SU-DHL-6 (cell line): ENCODE results near the gene MPPED2.

Source experiments
- H2AFZ ChIP-seq: fragments of 200-600 bp; sonication (generic); 2 replicates; pipeline ENCODE4 v1.6.1; 2014; ENCODE audit warnings: low read depth, mild to moderate bottlenecking, moderate library complexity, mixed read lengths, antibody characterized with exemption, low read length; ENCODE audit not compliant: severe bottlenecking
- H3F3A ChIP-seq: fragments of 200-600 bp; shearing (Covaris generic); 2 replicates; pipeline ENCODE4 v1.6.0; 2016; ENCODE audit warnings: antibody characterized with exemption, mild to moderate bottlenecking; ENCODE audit not compliant: insufficient read depth
- H3K27ac ChIP-seq: fragments of 200-600 bp; sonication (generic); 2 replicates; pipeline ENCODE4 v1.5.1; 2016; ENCODE audit warnings: low read depth, mild to moderate bottlenecking, low read length, moderate library complexity, mixed read lengths
- H3K27me3 ChIP-seq: fragments of 200-600 bp; sonication (generic), shearing (Covaris generic); 2 replicates; pipeline ENCODE4 v1.6.0; 2014; ENCODE audit warnings: mild to moderate bottlenecking, low read length
- H3K36me3 ChIP-seq: fragments of 200-600 bp; sonication (generic); 2 replicates; pipeline ENCODE4 v1.6.1; 2014; ENCODE audit warnings: mild to moderate bottlenecking, low read length, mixed read lengths
- H3K4me2 ChIP-seq: fragments of 300-600, 200-600 bp; shearing (Covaris generic), sonication (generic); 2 replicates; pipeline ENCODE4 v1.6.0; 2014; ENCODE audit warnings: low read length, low read depth, mild to moderate bottlenecking; ENCODE audit not compliant: poor library complexity, severe bottlenecking
- H3K4me3 ChIP-seq: fragments of 200-600 bp; sonication (generic); 2 replicates; pipeline ENCODE4 v1.5.1; 2014; ENCODE audit warnings: antibody characterized with exemption, low read length, mild to moderate bottlenecking, mixed read lengths; ENCODE audit not compliant: insufficient read depth, poor library complexity, severe bottlenecking
- H3K79me2 ChIP-seq: fragments of 200-600 bp; sonication (generic); 2 replicates; pipeline ENCODE4 v1.6.1; 2014; ENCODE audit warnings: mild to moderate bottlenecking, low read length, moderate library complexity; ENCODE audit not compliant: insufficient read depth
- H3K9ac ChIP-seq: fragments of 200-600 bp; sonication (generic); 2 replicates; pipeline ENCODE4 v1.7.0; 2014; ENCODE audit warnings: mild to moderate bottlenecking, low read length
- H3K9me2 ChIP-seq: fragments of 200-600 bp; sonication (generic); replicated peaks from 2 replicates; pipeline ENCODE4 v1.6.1; 2014; ENCODE audit warnings: low read length; ENCODE audit not compliant: insufficient read depth
- H3K9me3 ChIP-seq: fragments of 200-600 bp; sonication (generic); 2 replicates; pipeline ENCODE4 v1.6.1; 2014; ENCODE audit warnings: low read length, mixed read lengths; ENCODE audit not compliant: insufficient read depth
- H4K20me1 ChIP-seq: fragments of 200-600 bp; sonication (generic); 2 replicates; pipeline ENCODE4 v1.6.1; 2014; ENCODE audit warnings: low read depth, mild to moderate bottlenecking, antibody characterized with exemption, low read length, moderate library complexity, mixed read lengths
- CTCF ChIP-seq: fragments of 200-600 bp; sonication (generic); IDR thresholded peaks from one replicate; pipeline ENCODE4 v1.5.1; 2017; ENCODE audit warnings: antibody characterized with exemption, mild to moderate bottlenecking, low read length, moderate library complexity; ENCODE audit not compliant: insufficient read depth, poor library complexity, severe bottlenecking
- EZH2phosphoT487 ChIP-seq: fragments of 200-600 bp; sonication (generic), shearing (Covaris generic); conservative IDR thresholded peaks from 2 replicates; pipeline ENCODE4 v1.6.1; 2018; ENCODE audit warnings: mild to moderate bottlenecking, antibody characterized with exemption, low read length, moderate library complexity, mixed read lengths

MPPED2 gene

GRCh38 chr11:30457087-30457486 lies 129.1 kb downstream of the MPPED2 start:
- no peak overlapping the region for H3K4me3 ChIP-seq
- H3K36me3 ChIP-seq: no peaks in the 10 kb centered on the region
- H3K27me3 ChIP-seq: no peaks in the 10 kb centered on the region
- H3K9me2 ChIP-seq: no peaks in the 10 kb centered on the region
- H3K27ac ChIP-seq: no peak overlapping the region
- no peaks in the 10 kb centered on the region for H3K79me2 ChIP-seq
- H3K4me2 ChIP-seq: no peak overlapping the region
- H3F3A ChIP-seq: no peaks in the 10 kb centered on the region
- H2AFZ ChIP-seq: no peak overlapping the region
- H4K20me1 ChIP-seq: no peaks in the 10 kb centered on the region
- H3K9ac ChIP-seq: no peak overlapping the region
- TF ChIP-seq EZH2phosphoT487: no peak
- no peak for TF ChIP-seq CTCF
- 0 out of 2 replicates have a peak, but pooled peaks cover 3% of the 10 kb centered on the region for H3K9me3 ChIP-seq

GRCh38 chr11:30455025-30455424 lies 131.1 kb downstream of the MPPED2 start:
- Histone ChIP-seq H3K9me2 (no peaks in the 10 kb centered on the region), H3K36me3 (no peaks in the 10 kb centered on the region), H3K79me2 (no peaks in the 10 kb centered on the region), H2AFZ (no peak overlapping the region), H4K20me1 (no peaks in the 10 kb centered on the region), H3K4me2 (no peak overlapping the region), H3K9ac (no peak overlapping the region), H3F3A (no peaks in the 10 kb centered on the region), H3K27ac (no peak overlapping the region), H3K27me3 (no peaks in the 10 kb centered on the region), H3K4me3 (no peak overlapping the region), H3K9me3 (0 out of 2 replicates have a peak, but pooled peaks cover 3% of the 10 kb centered on the region)
- TF ChIP-seq CTCF: no peak
- TF ChIP-seq EZH2phosphoT487: no peak

- Histone ChIP-seq H3K9me3 (0 out of 2 replicates have a peak, but pooled peaks cover 3% of the 10 kb centered on the region), H3K27me3 (no peaks in the 10 kb centered on the region), H3F3A (no peaks in the 10 kb centered on the region), H3K9me2 (0 out of 2 replicates have a peak, but pooled peaks cover 3% of the 10 kb centered on the region), H3K9ac (no peak overlapping the region), H2AFZ (no peak overlapping the region), H3K27ac (no peak overlapping the region), H3K4me3 (no peak overlapping the region), H3K79me2 (no peaks in the 10 kb centered on the region), H3K4me2 (no peak overlapping the region), H3K36me3 (no peaks in the 10 kb centered on the region), H4K20me1 (no peaks in the 10 kb centered on the region)
- TF ChIP-seq CTCF (no peak), EZH2phosphoT487 (no peak)
These were observed 131.6 kb downstream of the MPPED2 start for GRCh38 chr11:30454541-30454940.
